WTC11 (cell line): ENCODE data around the gene ATP8B4. TPM values are rescaled to one million over a fixed set of nuclear protein-coding genes. Genes with fewer than 3 reads are reported as not detected.

Experiments used
- ATAC-seq: fragments of 200-7000 bp; cut with Tn5 transposase; 2 replicates; pipeline ENCODE4 v1.10.0; 2021; ENCODE audit warnings: mild to moderate bottlenecking, moderate library complexity
- CTCF ChIA-PET: fragments of 300-600 bp; sonication (Branson Sonifier 250); formaldehyde crosslinking; loops from one replicate; lab custom pipeline; 2021; ENCODE audit warnings: antibody characterized with exemption; lab: Charles Lee
- POLR2A ChIA-PET: fragments of 350-600 bp; sonication (Branson Sonifier 250); formaldehyde crosslinking; loops from one replicate; lab custom pipeline; 2021; ENCODE audit warnings: antibody characterized with exemption; lab: Charles Lee
- DNase-seq: peaks from one replicate; pipeline ENCODE4 v3.0.0; 2021; ENCODE audit warnings: low spot score
- H3K27ac Mint-ChIP-seq: 2 replicates; pipeline ENCODE4 v1.8.0; 2021; ENCODE audit warnings: mixed read lengths
- H3K27me3 Mint-ChIP-seq: 2 replicates; pipeline ENCODE4 v1.8.0; 2021; ENCODE audit warnings: low read depth, mild to moderate bottlenecking, moderate library complexity, mixed read lengths
- H3K36me3 Mint-ChIP-seq: 2 replicates; pipeline ENCODE4 v1.8.0; 2021; ENCODE audit warnings: mixed read lengths
- H3K4me1 Mint-ChIP-seq: 2 replicates; pipeline ENCODE4 v1.8.0; 2022; ENCODE audit warnings: mixed read lengths
- H3K4me3 Mint-ChIP-seq: 2 replicates; pipeline ENCODE4 v1.8.0; 2021; ENCODE audit warnings: mild to moderate bottlenecking, moderate library complexity, mixed read lengths
- H3K9me3 Mint-ChIP-seq: 2 replicates; pipeline ENCODE4 v1.8.0; 2021; ENCODE audit warnings: mixed read lengths
- AFF4 ChIP-seq: sonication (generic); formaldehyde crosslinking; IDR thresholded peaks from 2 replicates; pipeline ENCODE4 v1.8.1; 2023; ENCODE audit warnings: mild to moderate bottlenecking, missing genetic modification reagents, borderline replicate concordance
- AR ChIP-seq: fragments of 250-450 bp; sonication (Bioruptor Pico); IDR thresholded peaks from 2 replicates; pipeline ENCODE4 v1.9.0; 2021; ENCODE audit warnings: mild to moderate bottlenecking
- CREM ChIP-seq: sonication (generic); formaldehyde crosslinking; IDR thresholded peaks from 2 replicates; pipeline ENCODE4 v1.8.1; 2022; ENCODE audit warnings: mild to moderate bottlenecking, missing genetic modification reagents, moderate library complexity
- EMX1 ChIP-seq: fragments of 250-450 bp; sonication (Bioruptor Pico); IDR thresholded peaks from 2 replicates; pipeline ENCODE4 v1.8.0; 2021; ENCODE audit warnings: mild to moderate bottlenecking
- FOXP1 ChIP-seq: sonication (generic); formaldehyde crosslinking; IDR thresholded peaks from 2 replicates; pipeline ENCODE4 v1.8.0; 2022; ENCODE audit warnings: missing genetic modification reagents, mild to moderate bottlenecking, moderate library complexity, borderline replicate concordance
- GABPB1 ChIP-seq: sonication (generic); formaldehyde crosslinking; IDR thresholded peaks from 2 replicates; pipeline ENCODE4 v1.8.1; 2023; ENCODE audit warnings: mild to moderate bottlenecking, missing genetic modification reagents
- GRHL2 ChIP-seq: fragments of 250-450 bp; sonication (Bioruptor Pico); IDR thresholded peaks from 2 replicates; pipeline ENCODE4 v1.8.0; 2022; ENCODE audit warnings: mild to moderate bottlenecking, moderate library complexity; ENCODE audit not compliant: insufficient replicate concordance, severe bottlenecking
- GTF2I ChIP-seq: fragments of 250-450 bp; sonication (Bioruptor Pico); conservative IDR thresholded peaks from 2 replicates; pipeline ENCODE4 v1.4.0; 2021; ENCODE audit warnings: mild to moderate bottlenecking
- HMGA2 ChIP-seq: fragments of 250-450 bp; sonication (Bioruptor Pico); IDR thresholded peaks from 2 replicates; pipeline ENCODE4 v1.4.0; 2021; ENCODE audit warnings: mild to moderate bottlenecking, moderate library complexity
- IRF2 ChIP-seq: sonication (generic); formaldehyde crosslinking; IDR thresholded peaks from 2 replicates; pipeline ENCODE4 v1.8.0; 2022; ENCODE audit warnings: low read depth, missing genetic modification reagents, borderline replicate concordance
- JUN ChIP-seq: sonication (generic); formaldehyde crosslinking; IDR thresholded peaks from 2 replicates; pipeline ENCODE4 v1.8.0; 2023; ENCODE audit warnings: mild to moderate bottlenecking, missing genetic modification reagents
- MLX ChIP-seq: sonication (generic); formaldehyde crosslinking; IDR thresholded peaks from 2 replicates; pipeline ENCODE4 v1.8.1; 2023; ENCODE audit warnings: mild to moderate bottlenecking, missing genetic modification reagents, moderate library complexity
- MXD4 ChIP-seq: fragments of 250-450 bp; sonication (Bioruptor Pico); IDR thresholded peaks from 2 replicates; pipeline ENCODE4 v1.8.0; 2021; ENCODE audit warnings: mild to moderate bottlenecking, moderate library complexity, borderline replicate concordance
- NFE2L1 ChIP-seq: sonication (generic); formaldehyde crosslinking; IDR thresholded peaks from 2 replicates; pipeline ENCODE4 v1.8.1; 2023; ENCODE audit warnings: missing genetic modification reagents
- NR2C2 ChIP-seq: sonication (generic); formaldehyde crosslinking; IDR thresholded peaks from 2 replicates; pipeline ENCODE4 v1.8.0; 2022; ENCODE audit warnings: mild to moderate bottlenecking, missing genetic modification reagents
- NR3C1 ChIP-seq: sonication (generic); formaldehyde crosslinking; conservative IDR thresholded peaks from 2 replicates; pipeline ENCODE4 v1.8.1; 2023; ENCODE audit warnings: low read depth, mild to moderate bottlenecking, missing genetic modification reagents
- SMAD4 ChIP-seq: sonication (generic); formaldehyde crosslinking; IDR thresholded peaks from 2 replicates; pipeline ENCODE4 v1.8.0; 2022; ENCODE audit warnings: mild to moderate bottlenecking, missing genetic modification reagents
- SOX15 ChIP-seq: fragments of 250-450 bp; sonication (Bioruptor Pico); IDR thresholded peaks from 2 replicates; pipeline ENCODE4 v1.9.0; 2021; ENCODE audit warnings: mild to moderate bottlenecking
- TEAD4 ChIP-seq: sonication (generic); formaldehyde crosslinking; IDR thresholded peaks from 2 replicates; pipeline ENCODE4 v1.8.0; 2022; ENCODE audit warnings: mild to moderate bottlenecking, missing genetic modification reagents
- TP53 ChIP-seq: sonication (generic); formaldehyde crosslinking; IDR thresholded peaks from 2 replicates; pipeline ENCODE4 v1.8.1; 2023; ENCODE audit warnings: mild to moderate bottlenecking, missing genetic modification reagents
- ZNF219 ChIP-seq: sonication (generic); formaldehyde crosslinking; IDR thresholded peaks from 2 replicates; pipeline ENCODE4 v1.8.0; 2023; ENCODE audit warnings: missing genetic modification reagents, mild to moderate bottlenecking, borderline replicate concordance
- total RNA-seq: library from RNA; stranded (reverse); gene quantifications from 3 replicates; pipeline ENCODE4 v1.2.3, GENCODE V29; 2021

The ATP8B4 gene
- total RNA-seq, 1 experiment from 2014 or later, result 0.37 TPM

GRCh38 chr15:49815950-49816349 lies 303.1 kb downstream of the ATP8B4 start:
- Mint-ChIP-seq H3K36me3 (no peaks in the 10 kb centered on the region), H3K4me1 (no peaks in the 10 kb centered on the region)

GRCh38 chr15:49815526-49815925 lies 303.5 kb downstream of the ATP8B4 start:
- H3K4me1 Mint-ChIP-seq, result no peaks in the 10 kb centered on the region
- ChIA-PET POLR2A (no interaction called here), CTCF (interaction anchor here (0.7 kb wide), 1 partner anchor 17 kb away, joined by 3 read pairs; no protein-coding TSS in a partner anchor)
- H3K4me3 Mint-ChIP-seq, result no peak overlapping the region
- H3K27ac Mint-ChIP-seq, result no peak overlapping the region
- ATAC-seq (no peak), DNase-seq (no peak)
- no peaks in the 10 kb centered on the region; the same call in 1 of the 2 replicates for H3K9me3 Mint-ChIP-seq
- no peaks in the 10 kb centered on the region for H3K27me3 Mint-ChIP-seq
- H3K36me3 Mint-ChIP-seq, result no peaks in the 10 kb centered on the region
- TF ChIP-seq AFF4 (CRISPR knock-in tag) (no peak), NR3C1 (no peak), GABPB1 (no peak), EMX1 (no peak), GTF2I (CRISPR knock-in tag) (no peak)

More at GRCh38 chr15:49815950-49816349, 303.1 kb downstream of the ATP8B4 start:
- Mint-ChIP-seq H3K27ac (no peak overlapping the region), H3K9me3 (no peaks in the 10 kb centered on the region; the same call in 1 of the 2 replicates), H3K4me3 (no peak overlapping the region), H3K27me3 (no peaks in the 10 kb centered on the region)
- ATAC-seq (no peak), DNase-seq (no peak)
- ChIA-PET POLR2A (no interaction called here), CTCF (interaction anchor here (0.7 kb wide), 1 partner anchor 16 kb away, joined by 3 read pairs; no protein-coding TSS in a partner anchor)
- TF ChIP-seq SOX15 (no peak), NFE2L1 (CRISPR knock-in tag) (no peak), JUN (CRISPR knock-in tag) (no peak), AR (CRISPR knock-in tag) (no peak), GRHL2 (CRISPR knock-in tag) (no peak), TEAD4 (CRISPR knock-in tag) (no peak), MLX (CRISPR knock-in tag) (no peak), FOXP1 (CRISPR knock-in tag) (no peak), TP53 (no peak), HMGA2 (CRISPR knock-in tag) (no peak), NR2C2 (no peak), MXD4 (CRISPR knock-in tag) (no peak), SMAD4 (CRISPR knock-in tag) (no peak), IRF2 (CRISPR knock-in tag) (no peak), CREM (no peak), ZNF219 (CRISPR knock-in tag) (no peak), AFF4 (CRISPR knock-in tag) (no peak)
